H1 (cell line): ENCODE measurements around the gene CEL. TPM values are rescaled to one million over a fixed set of nuclear protein-coding genes. Genes with fewer than 3 reads are reported as not detected.

Experiments used
- FOSL1 ChIP-seq: IDR thresholded peaks from 2 replicates; pipeline ENCODE4 v1.6.1; 2011; ENCODE audit warnings: mild to moderate bottlenecking, low read depth, low read length, moderate library complexity; ENCODE audit not compliant: insufficient read depth
- KDM5A ChIP-seq: fragments of 200-600 bp; IDR thresholded peaks from 2 replicates; pipeline ENCODE4 v1.7.1; 2012; ENCODE audit warnings: mild to moderate bottlenecking, low read length, inconsistent platforms, mixed read lengths
- MAFK ChIP-seq: IDR thresholded peaks from 2 replicates; pipeline ENCODE4 v1.6.1; 2012; ENCODE audit warnings: low read depth, mild to moderate bottlenecking, improper control_type of control experiment, low read length
- polyA plus RNA-seq, 7 experiments: library from polyadenylated mRNA; depleted of rRNA in 3 of 7; stranded (reverse) in 5 of 7; unstranded in 2 of 7; fragments of >200 nt in 5 of 7; fragments of 200-250 nt in 2 of 7; gene quantifications; 1 replicate in 5 of 7; 2 replicates in 1 of 7; 4 replicates in 1 of 7; pipeline versions ENCODE4 v1.2.1 to v1.2.3, GENCODE V29; 2011 to 2013; ENCODE audit warnings: missing spikeins in 2 of 7, mixed read lengths in 2 of 7
- total RNA-seq: library from RNA; stranded (reverse); fragmentation: NEBNext Ultra II Directional; extraction: Animal tissue kit (Norgen Biotek cat#: 25700); gene quantifications from 2 replicates; pipeline ENCODE4 v1.2.1, GENCODE V29; 2021

Gene CEL
- total and polyA plus RNA-seq, 2 of the 8 experiments (the other 6 are each of a cell fraction or from before 2014, with no cell fraction given) = 1.8 to 3.4 TPM

GRCh38 chr9:133054194-133054890, 7.4 kb upstream of the CEL start (continued):
- TF ChIP-seq MAFK = no peak
- TF ChIP-seq FOSL1 = no peak
- no peak for TF ChIP-seq KDM5A
